GM21786 (cell line): ENCODE data around the gene BBS10.
"Not testable (repeated sequence)": the region's sequence is repeated elsewhere in the genome, so short reads cannot be mapped to it uniquely, and the experiment has no call there.

Experiments used
- ATAC-seq: cut with Tn5 transposase; IDR thresholded peaks from one replicate; pipeline ENCODE4 v1.9.1; 2021; ENCODE audit not compliant: unreplicated experiment

BBS10 gene

GRCh38 chr12:76348079-76348901, at the start of gene BBS10:
Gene BBS10, minus strand, starts transcription at chr12:76348415. Its CDS starts 57 bp downstream, at chr12:76348358.
- ATAC-seq = peak; percentile 98

DNA sequence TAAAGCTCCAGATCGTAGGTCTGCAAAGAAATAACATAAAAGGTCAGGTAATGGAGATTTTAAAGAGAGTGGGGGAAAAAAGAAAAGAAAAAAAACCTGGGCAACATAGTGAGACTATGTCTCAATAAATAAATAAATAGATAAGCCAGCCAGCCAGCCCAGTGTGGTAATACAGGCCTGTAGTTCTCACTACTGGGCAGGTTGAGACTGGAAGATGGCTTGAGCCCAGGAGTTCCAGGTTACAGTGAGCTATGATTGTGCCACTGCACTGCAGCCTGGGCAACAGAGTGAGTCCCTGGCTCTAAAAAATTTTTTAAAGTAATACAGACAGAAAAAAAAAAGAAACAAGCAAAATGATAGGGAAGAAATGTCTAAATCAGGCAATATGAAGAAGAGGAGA, 43.2 kb upstream of the BBS10 start:
- no peak for ATAC-seq

DNA sequence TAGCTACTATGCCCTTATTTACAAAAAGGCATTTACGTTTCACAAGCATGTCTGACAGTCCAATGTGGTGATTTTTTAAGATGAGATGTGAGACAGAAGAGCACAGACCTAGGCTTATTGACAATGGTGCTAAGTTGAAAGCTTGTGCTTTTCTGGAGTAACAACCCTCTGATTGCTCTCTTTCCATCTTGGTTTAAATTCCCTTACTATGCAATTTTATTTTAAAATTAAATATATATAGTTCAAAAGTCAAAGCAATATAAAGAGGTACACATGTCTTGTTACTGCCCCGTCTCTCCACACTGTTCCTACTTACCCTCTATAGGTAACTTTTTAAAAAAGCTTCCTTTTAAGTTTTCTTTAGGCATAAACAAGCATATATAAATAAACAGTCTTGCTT, 39.4 kb upstream of the BBS10 start:
- ATAC-seq = no peak

DNA sequence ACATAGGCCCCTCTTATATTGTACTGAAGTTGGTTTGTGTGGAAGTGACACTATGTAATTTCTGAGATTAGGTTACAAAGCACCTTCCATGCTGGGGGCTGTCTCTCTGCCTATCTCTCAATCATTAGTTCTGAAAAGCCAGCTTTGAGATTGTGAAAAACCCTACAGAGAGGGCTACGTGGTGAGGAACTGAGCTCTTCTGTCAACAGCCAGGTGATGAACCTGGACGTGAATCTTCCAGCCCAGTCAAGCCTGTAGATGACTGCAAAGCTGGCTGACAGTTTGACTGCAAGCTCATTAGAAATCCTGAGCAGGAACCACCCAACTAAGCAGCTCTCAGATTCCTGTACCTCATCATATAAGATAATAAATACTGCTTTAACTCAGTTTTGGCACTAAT, 36.3 kb upstream of the BBS10 start:
- no peak for ATAC-seq

GRCh38 chr12:76383988-76384387, 35.8 kb upstream of the BBS10 start:
- ATAC-seq = no peak

DNA sequence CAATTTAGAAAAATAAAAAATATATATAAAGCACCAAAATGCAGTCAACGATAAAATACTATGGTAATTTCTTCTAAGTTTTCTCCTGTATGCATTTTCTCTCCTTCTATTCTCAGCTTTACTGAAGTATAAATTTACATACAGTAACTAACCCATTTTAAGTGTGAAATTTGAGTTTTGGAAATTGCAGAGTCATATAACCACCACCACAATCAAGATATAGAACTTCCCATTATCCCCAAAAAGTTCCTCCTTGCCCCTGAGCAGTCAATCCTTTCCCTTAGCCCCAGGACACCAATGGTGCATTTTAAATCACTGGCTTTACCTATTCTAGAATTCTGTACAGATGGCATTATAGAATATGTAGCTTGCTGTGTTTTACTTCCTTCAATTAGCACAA, 31.0 kb upstream of the BBS10 start:
- no peak for ATAC-seq

- ATAC-seq = not testable (repeated sequence)
These were observed 28.7 kb upstream of the BBS10 start for GRCh38 chr12:76376876-76377275.

DNA sequence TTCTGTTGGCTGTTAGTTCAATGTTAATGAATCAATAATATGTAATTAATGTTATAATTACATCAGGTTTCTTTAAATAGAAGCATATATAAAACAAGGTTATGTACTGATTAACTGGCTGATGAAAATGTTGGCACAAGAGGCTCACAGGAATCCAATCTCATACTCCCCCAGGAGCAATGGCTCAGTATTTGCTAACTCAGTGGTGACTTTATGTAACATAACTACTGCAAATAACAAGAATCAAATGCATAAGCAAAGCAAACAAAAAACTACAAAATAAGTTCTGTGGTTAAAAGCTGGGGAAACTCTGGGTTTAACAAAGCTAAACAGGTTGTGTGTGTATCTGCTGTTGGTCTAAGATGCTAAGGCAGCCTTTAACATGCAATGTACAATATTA, 27.7 kb upstream of the BBS10 start:
- no peak for ATAC-seq

GRCh38 chr12:76375470-76375869, 27.3 kb upstream of the BBS10 start:
- no peak for ATAC-seq

DNA sequence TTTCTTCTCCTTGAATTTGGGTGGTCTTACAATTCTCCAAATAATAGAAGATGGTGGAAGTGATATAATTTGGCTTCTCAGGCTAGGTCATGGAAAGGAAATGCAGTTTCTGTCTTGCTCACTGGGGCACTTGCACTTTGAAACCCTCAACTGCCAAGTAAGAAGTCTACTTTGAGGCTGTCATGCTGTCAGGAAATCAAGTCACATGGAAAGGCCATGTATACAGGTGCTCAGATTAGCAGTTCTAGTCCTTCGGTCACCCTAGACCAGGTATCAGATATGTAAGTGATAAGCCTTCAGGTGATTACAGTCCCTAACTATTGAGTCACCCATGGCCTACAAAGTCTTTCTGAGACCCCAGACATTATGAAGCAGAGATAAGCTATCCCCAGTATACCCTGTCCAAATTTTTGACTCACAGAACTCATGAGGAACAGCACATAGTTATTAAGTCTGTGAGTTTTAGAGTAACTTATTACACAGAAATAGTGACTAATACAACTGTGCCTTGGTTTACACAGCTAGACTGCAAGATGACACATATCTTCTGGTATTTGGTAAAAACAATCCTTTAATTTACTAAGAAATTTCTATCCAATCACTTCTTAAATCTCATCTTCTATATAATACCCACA, 26.3 kb upstream of the BBS10 start:
- no peak for ATAC-seq

DNA sequence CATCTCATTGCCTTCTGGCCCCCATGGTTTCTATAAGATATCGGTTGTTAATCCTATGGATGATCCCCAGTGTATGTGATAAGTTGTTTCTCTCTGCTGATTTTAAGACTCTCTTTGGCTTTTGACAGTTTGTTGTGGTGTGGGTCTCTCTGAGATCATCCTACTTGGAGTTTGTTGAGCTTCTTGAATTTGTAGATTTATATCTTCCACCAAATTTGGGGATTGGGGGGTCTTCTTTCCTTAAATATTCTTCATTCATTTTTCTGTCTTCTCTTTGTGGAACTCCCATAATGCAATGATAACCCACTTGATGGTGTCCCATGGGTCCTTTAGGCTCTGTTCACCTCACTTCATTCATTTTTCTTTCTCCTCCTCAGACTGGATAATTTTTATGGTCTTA, 20.0 kb upstream of the BBS10 start:
- ATAC-seq = no peak

DNA sequence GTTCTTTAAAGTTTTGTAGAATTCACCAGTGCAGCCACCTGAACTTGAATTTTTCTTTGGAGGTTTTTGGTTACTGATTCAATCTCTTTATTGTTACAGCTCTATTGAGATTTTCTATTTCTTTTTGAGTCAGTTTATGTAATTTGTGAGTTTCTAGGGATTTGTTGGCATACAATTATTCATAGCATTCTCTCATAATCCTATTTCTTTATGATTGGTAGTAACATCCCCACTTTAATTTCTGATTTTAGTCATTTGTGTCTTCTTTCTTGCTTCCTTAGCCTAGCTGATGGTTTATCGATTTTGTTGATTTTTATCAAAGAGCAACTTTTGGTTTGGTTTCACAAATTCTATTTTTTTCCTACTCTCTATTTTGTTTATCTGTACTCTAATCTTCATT, 17.9 kb upstream of the BBS10 start:
- ATAC-seq = no peak

- ATAC-seq = not testable (repeated sequence)
These were observed 15.9 kb upstream of the BBS10 start for GRCh38 chr12:76364131-76364530.

GRCh38 chr12:76360316-76360715, 12.1 kb upstream of the BBS10 start:
- ATAC-seq = no peak

DNA sequence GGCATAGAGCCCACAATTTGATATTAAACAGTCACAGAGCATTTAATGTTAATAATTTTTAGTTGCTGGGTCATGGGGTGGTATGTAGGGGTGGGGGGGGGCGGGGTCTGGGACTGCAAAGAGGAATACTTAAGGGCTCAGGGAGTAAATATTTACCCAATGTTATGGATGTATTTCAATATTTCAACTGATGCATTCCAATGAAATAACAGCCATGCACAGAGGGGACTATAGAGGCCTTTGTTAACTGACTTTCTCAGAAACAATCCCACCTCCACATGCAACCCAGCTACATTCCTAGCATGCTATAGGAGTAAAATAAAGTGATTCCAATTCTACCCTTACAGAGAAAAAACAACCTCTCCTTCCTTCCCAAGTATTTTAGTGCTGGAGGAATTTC, 7.9 kb upstream of the BBS10 start:
- ATAC-seq = no peak

- peak; percentile 29 for ATAC-seq
These were observed 1.3 kb downstream of the BBS10 start for GRCh38 chr12:76346798-76347420.

DNA sequence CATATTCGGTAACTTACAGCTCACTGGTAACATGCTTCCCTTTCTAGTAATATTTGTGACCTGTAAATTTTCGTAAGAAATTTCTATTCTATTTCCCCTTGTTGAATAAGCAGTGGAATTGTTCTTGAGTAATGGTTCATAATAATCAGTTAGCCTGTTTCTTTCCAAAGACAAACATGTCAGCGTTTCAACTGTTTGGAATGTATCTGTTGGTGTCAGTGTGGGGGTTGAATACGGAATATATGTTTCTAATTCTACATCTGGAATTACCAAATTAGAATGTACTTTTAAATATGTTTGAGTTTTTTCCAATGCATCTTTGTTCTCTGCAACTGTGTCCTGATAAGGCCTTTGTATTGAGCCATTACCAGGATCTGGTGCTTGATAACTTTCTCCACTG, 2.0 kb downstream of the BBS10 start:
- no peak for ATAC-seq

DNA sequence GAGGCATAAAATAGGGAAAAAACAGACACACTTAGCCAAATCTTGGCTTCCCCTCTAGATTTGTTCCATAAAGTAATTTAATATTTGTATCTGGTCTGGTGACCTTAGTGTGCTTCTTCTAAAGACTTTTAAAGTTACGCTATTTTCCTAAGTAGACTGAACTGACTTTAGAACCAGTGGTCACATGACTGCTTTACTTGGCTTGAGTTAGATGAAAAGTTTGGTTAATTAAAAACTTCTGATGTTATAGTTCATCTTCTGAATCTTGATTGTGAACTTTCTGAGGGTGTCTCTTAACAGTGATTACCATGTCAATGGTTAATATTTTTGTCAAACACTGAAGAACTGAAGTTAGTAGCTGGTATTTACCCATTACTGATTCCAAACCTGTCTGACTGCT, 2.6 kb downstream of the BBS10 start:
- ATAC-seq = no peak

DNA sequence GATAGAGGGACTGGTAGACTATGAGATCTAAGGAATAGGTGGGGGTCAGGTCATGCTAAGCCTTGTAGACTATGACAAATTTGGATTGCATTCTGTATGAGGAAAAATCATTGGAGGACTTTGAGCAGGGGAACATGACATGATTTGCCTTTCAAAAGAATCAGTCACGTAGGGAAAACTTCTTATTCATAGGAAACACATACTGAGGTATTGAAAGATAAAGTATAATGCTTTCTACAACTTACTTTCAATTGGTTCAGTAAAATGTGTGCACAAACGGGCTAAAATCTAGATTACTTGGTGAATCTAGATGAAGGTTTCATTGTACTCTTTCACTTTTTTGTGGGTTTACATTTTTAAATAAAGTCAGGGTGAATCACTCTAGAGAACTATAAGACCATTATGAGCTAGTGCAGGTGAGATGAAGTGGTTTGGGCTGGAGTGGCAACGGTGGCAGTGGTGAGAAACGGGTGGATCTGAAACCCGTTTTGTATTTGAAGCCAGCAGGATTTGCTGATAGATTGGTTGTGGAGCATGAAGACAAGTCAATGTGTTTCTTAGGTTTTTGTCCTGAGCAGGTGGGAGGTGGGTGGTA, 6.7 kb downstream of the BBS10 start:
- no peak for ATAC-seq

GRCh38 chr12:76340680-76341435, 7.4 kb downstream of the BBS10 start:
- ATAC-seq = no peak

DNA sequence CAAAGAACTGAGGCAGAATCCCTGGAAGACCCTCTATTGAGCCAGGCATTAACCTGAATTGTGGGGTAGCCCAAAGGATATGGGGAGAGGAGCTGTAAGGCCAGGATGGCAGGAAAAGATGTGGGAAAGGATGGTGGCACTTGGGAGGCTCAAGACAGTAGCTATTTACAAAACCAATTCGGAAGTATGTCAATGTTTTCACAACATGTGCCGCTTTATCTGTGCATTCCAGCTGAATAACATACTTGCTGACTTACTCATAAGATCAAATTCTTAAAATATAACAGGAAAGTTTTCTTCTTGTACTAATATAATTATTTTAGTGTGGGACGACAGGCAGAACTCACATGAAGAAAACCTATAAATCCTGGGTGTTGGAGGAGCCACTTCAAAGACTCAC, 10.6 kb downstream of the BBS10 start:
- ATAC-seq = no peak
